HepG2 (cell line): ENCODE measurements around the gene ATF7IP. TPM values are rescaled to one million over a fixed set of nuclear protein-coding genes. Genes with fewer than 3 reads are reported as not detected.

Experiments used
- ATAC-seq: fragments of 200-7000 bp; cut with Tn5 transposase; 3 replicates; pipeline ENCODE4 v1.9.1; 2020; ENCODE audit warnings: mild to moderate bottlenecking, moderate library complexity
- BruUV-seq: library from RNA; stranded (reverse); fragments of 400-500 nt; replicated peaks from 2 replicates; lab custom pipeline; 2021; lab: Mats Ljungman, UMichigan
- CTCF ChIA-PET: fragments of 300-600 bp; formaldehyde crosslinking; extraction: SDS; loops from one replicate; lab custom pipeline; 2021; ENCODE audit warnings: low total read pairs, inconsistent platforms, low intra/inter-chr PET ratio; lab: Yijun Ruan, JAX
- POLR2A ChIA-PET: fragments of 350-600 bp; sonication (Branson Sonifier 250); formaldehyde crosslinking; loops from one replicate; lab custom pipeline; 2020; ENCODE audit warnings: antibody characterized with exemption, inconsistent platforms; lab: Yijun Ruan, JAX
- DNase-seq: peaks from one replicate; pipeline ENCODE4 v3.0.0-alpha.2; 2015; ENCODE audit warnings: low spot score
- FAIRE-seq: peaks from 3 replicates; lab custom pipeline; 2011; peaks lifted over from hg19 to GRCh38; lab: Jason Lieb, UNC
- H2AFZ ChIP-seq: one replicate; pipeline ENCODE4 v1.6.1; 2011; ENCODE audit warnings: low read length, inconsistent platforms
- H3K27ac ChIP-seq: fragments of 300-600 bp; 3 replicates; pipeline ENCODE4 v1.8.0; 2011; ENCODE audit warnings: mixed run types, mild to moderate bottlenecking, mixed read lengths, low read length, inconsistent platforms; ENCODE audit not compliant: insufficient read depth; ENCODE audit errors: extremely low read length
- H3K27me3 ChIP-seq, 2 experiments: fragments of 200-600 bp in 1 of 2; 2 replicates in 1 of 2; 3 replicates in 1 of 2; pipeline versions ENCODE4 v1.6.0 to v1.8.0; 2011; ENCODE audit warnings: low read length in 2 of 2, mild to moderate bottlenecking in 2 of 2, moderate library complexity in 2 of 2, inconsistent platforms in 1 of 2; ENCODE audit not compliant: insufficient read depth in 2 of 2, control insufficient read depth in 1 of 2
- H3K36me3 ChIP-seq, 2 experiments: fragments of 200-600 bp in 1 of 2; replicated peaks in 1 of 2; 2 replicates in 1 of 2; 3 replicates in 1 of 2; pipeline versions ENCODE4 v1.5.1 to v1.8.0; 2011; ENCODE audit warnings: low read length in 2 of 2, inconsistent platforms in 1 of 2; ENCODE audit not compliant: insufficient read depth in 2 of 2, control insufficient read depth in 1 of 2
- H3K4me1 ChIP-seq: 2 replicates; pipeline ENCODE4 v1.5.1; 2012; ENCODE audit warnings: low read length, inconsistent platforms; ENCODE audit not compliant: insufficient read depth
- H3K4me2 ChIP-seq: 2 replicates; pipeline ENCODE4 v1.6.0; 2011; ENCODE audit warnings: low read depth, low read length, inconsistent platforms
- H3K4me3 ChIP-seq, 3 experiments: fragments of 200-600 bp in 1 of 3; sonication (generic), shearing (Covaris generic) in 1 of 3; replicated peaks in 1 of 3; 2 replicates each; pipeline ENCODE4 v1.5.1; 2011 to 2016; ENCODE audit warnings: low read length in 3 of 3, inconsistent platforms in 2 of 3, low read depth in 2 of 3, mild to moderate bottlenecking in 2 of 3, control low read depth in 1 of 3, mixed read lengths in 1 of 3; ENCODE audit not compliant: insufficient read depth in 1 of 3
- H3K79me2 ChIP-seq: one replicate; pipeline ENCODE4 v1.6.1; 2011; ENCODE audit warnings: low read length, inconsistent platforms; ENCODE audit not compliant: insufficient read depth
- H3K9ac ChIP-seq: 2 replicates; pipeline ENCODE4 v1.6.0; 2011; ENCODE audit warnings: mild to moderate bottlenecking, low read depth, low read length, inconsistent platforms; ENCODE audit not compliant: insufficient read depth
- H3K9me3 ChIP-seq: 2 replicates; pipeline ENCODE4 v1.5.1; 2012; ENCODE audit warnings: mild to moderate bottlenecking, low read length
- H4K20me1 ChIP-seq: 2 replicates; pipeline ENCODE4 v1.6.0; 2011; ENCODE audit warnings: inconsistent platforms, mild to moderate bottlenecking, low read length, moderate library complexity; ENCODE audit not compliant: insufficient read depth
- CEBPB ChIP-seq: IDR thresholded peaks from 2 replicates; pipeline ENCODE4 v1.6.1; 2011; ENCODE audit warnings: low read depth, low read length, improper control_type of control experiment, borderline replicate concordance
- DZIP1 ChIP-seq: sonication (generic); formaldehyde crosslinking; IDR thresholded peaks from 2 replicates; pipeline ENCODE4 v1.5.0; 2020; ENCODE audit warnings: mild to moderate bottlenecking, missing genetic modification reagents
- LBX2 ChIP-seq: sonication (generic); formaldehyde crosslinking; IDR thresholded peaks from 2 replicates; pipeline ENCODE4 v1.5.0; 2020; ENCODE audit warnings: missing genetic modification reagents, mild to moderate bottlenecking, borderline replicate concordance
- NFE2L1 ChIP-seq: sonication (generic); formaldehyde crosslinking; IDR thresholded peaks from 2 replicates; pipeline ENCODE4 v1.4.0; 2020; ENCODE audit warnings: missing genetic modification reagents, mild to moderate bottlenecking, borderline replicate concordance
- PHF20 ChIP-seq: sonication (generic); formaldehyde crosslinking; IDR thresholded peaks from 2 replicates; pipeline ENCODE4 v1.5.0; 2020; ENCODE audit warnings: mild to moderate bottlenecking, missing genetic modification reagents
- ZKSCAN5 ChIP-seq: sonication (generic); formaldehyde crosslinking; IDR thresholded peaks from 2 replicates; pipeline ENCODE4 v1.5.1; 2020; ENCODE audit warnings: mild to moderate bottlenecking, missing genetic modification reagents
- ZNF142 ChIP-seq: sonication (generic); formaldehyde crosslinking; IDR thresholded peaks from 2 replicates; pipeline ENCODE4 v1.4.0; 2020; ENCODE audit warnings: missing genetic modification reagents
- ZNF207 ChIP-seq: fragments of 450-650 bp; IDR thresholded peaks from 2 replicates; pipeline ENCODE4 v1.6.1; 2016; ENCODE audit warnings: antibody characterized with exemption, borderline replicate concordance
- ZNF597 ChIP-seq: sonication (generic); formaldehyde crosslinking; IDR thresholded peaks from 2 replicates; pipeline ENCODE4 v1.5.0; 2020; ENCODE audit warnings: missing genetic modification reagents
- ZNF75D ChIP-seq: sonication (generic); formaldehyde crosslinking; IDR thresholded peaks from 2 replicates; pipeline ENCODE4 v1.8.1; 2023; ENCODE audit warnings: missing genetic modification reagents, mild to moderate bottlenecking, borderline replicate concordance
- ZNF850 ChIP-seq: sonication (generic); formaldehyde crosslinking; conservative IDR thresholded peaks from 2 replicates; pipeline ENCODE4 v1.9.0; 2021; ENCODE audit warnings: mild to moderate bottlenecking, missing genetic modification reagents
- WGBS: methylation state at CpG from one replicate; pipeline ENCODE4 v1.1.6; 2017; ENCODE audit warnings: low lambda C conversion rate; 5-methylcytosine and 5-hydroxymethylcytosine counted together
- in situ Hi-C: cut with HindIII; loops from 2 replicates; pipeline ENCODE4 v1.10.0; 2017; ENCODE audit warnings: low pct_unique_long_range_greater_than_20kb; ENCODE audit not compliant: extremely low pct_ligation_motif_present
- intact Hi-C: fragments of 100-400 bp; cut with micrococcal nuclease; formaldehyde crosslinking; loops from one replicate; pipeline ENCODE4 v1.10.0; 2022; ENCODE audit not compliant: unreplicated experiment
- polyA plus RNA-seq, 8 experiments: library from polyadenylated mRNA; depleted of rRNA in 3 of 8; stranded (reverse) in 7 of 8; unstranded in 1 of 8; fragments of >200 nt; fragmentation: Illumina TruSeq in 4 of 8; extraction: Trizol in 4 of 8; gene quantifications; 2 replicates each; pipeline versions ENCODE4 v1.2.1 to v1.2.3, GENCODE V29; 2011 to 2016; ENCODE audit warnings: low read depth in 4 of 8, missing spikeins in 1 of 8, mixed read lengths in 1 of 8; ENCODE audit not compliant: insufficient read depth in 1 of 8
- total RNA-seq, 5 experiments: library from RNA; depleted of rRNA; stranded (reverse); fragments of >200 nt; fragmentation: Illumina TruSeq; extraction: Trizol; gene quantifications; 2 replicates each; pipeline ENCODE4 v1.2.3, GENCODE V29; 2016; ENCODE audit warnings: low read depth in 1 of 5

Gene ATF7IP
- total and polyA plus RNA-seq, 2 of the 13 experiments (the other 11 are each of a cell fraction or from before 2014, with no cell fraction given): 1.8 to 11.8 TPM

GRCh38 chr12:14505626-14506596, 140.4 kb downstream of the ATF7IP start (continued):
- TF ChIP-seq ZNF597 (CRISPR knock-in tag) (no peak), ZNF207 (no peak), DZIP1 (CRISPR knock-in tag) (no peak), ZKSCAN5 (CRISPR knock-in tag) (no peak)

- intact Hi-C loops (no loop called here), in situ Hi-C loops (no loop called here)
- FAIRE-seq (no peak), DNase-seq (no peak), ATAC-seq (no peak)
- Histone ChIP-seq H3K27me3 (no peaks in the 10 kb centered on the region; a peak in 1 of 5 replicates), H3K36me3 (no peaks in the 10 kb centered on the region), H3K4me2 (no peak overlapping the region), H3K9me3 (no peaks in the 10 kb centered on the region), H3K4me3 (no peak overlapping the region), H4K20me1 (no peaks in the 10 kb centered on the region), H3K79me2 (no peaks in the 10 kb centered on the region), H3K4me1 (no peaks in the 10 kb centered on the region), H2AFZ (no peak overlapping the region), H3K27ac (no peak overlapping the region), H3K9ac (no peak overlapping the region)
- ChIA-PET POLR2A (no interaction called here), CTCF (no interaction called here)
- 0% methylated on average over 3 of the region's 3 CpGs for WGBS
- BruUV-seq: no TSS peak
- no peak for TF ChIP-seq CEBPB
- no peak for TF ChIP-seq NFE2L1 (CRISPR knock-in tag)
- no peak for TF ChIP-seq ZNF850
- TF ChIP-seq PHF20 (CRISPR knock-in tag): no peak
- TF ChIP-seq ZNF75D: no peak
- TF ChIP-seq ZNF142: no peak
- no peak for TF ChIP-seq LBX2
Measured at GRCh38 chr12:14510574-14510973, 145.1 kb downstream of the ATF7IP start.
